NOMO-1 treated with DMSO at 0.1 percent for 48 hours (cell line): ENCODE data around the gene SLC4A5.
"Not testable (repeated sequence)": the region's sequence is repeated elsewhere in the genome, so short reads cannot be mapped to it uniquely, and the experiment has no call there.

ENCODE experiments used
- DNase-seq: peaks from one replicate; lab custom pipeline; 2025; ENCODE audit not compliant: unreplicated experiment; lab: John Stamatoyannopoulos, UW

The SLC4A5 gene

GRCh38 chr2:74366036-74366435 is 22.8 kb upstream of the SLC4A5 start:
- DNase-seq = no peak

- no peak for DNase-seq
Measured at GRCh38 chr2:74364533-74365505, 21.6 kb upstream of the SLC4A5 start.

GRCh38 chr2:74361327-74361726 is 18.1 kb upstream of the SLC4A5 start:
- DNase-seq = no peak

GRCh38 chr2:74357627-74358026 is 14.4 kb upstream of the SLC4A5 start:
- DNase-seq = no peak

- DNase-seq = no peak
Measured at GRCh38 chr2:74349889-74350288, 6.7 kb upstream of the SLC4A5 start.

GRCh38 chr2:74347742-74348141 is 4.5 kb upstream of the SLC4A5 start:
- no peak for DNase-seq

- DNase-seq = no peak
Measured at GRCh38 chr2:74347303-74347702, 4.1 kb upstream of the SLC4A5 start.

GRCh38 chr2:74345272-74345943 is 2.2 kb upstream of the SLC4A5 start:
- DNase-seq = no peak

- not testable (repeated sequence) for DNase-seq
Measured at GRCh38 chr2:74336227-74336626, 7.0 kb downstream of the SLC4A5 start.

GRCh38 chr2:74334931-74335333 is 8.3 kb downstream of the SLC4A5 start:
- DNase-seq = peak; percentile 22

- no peak for DNase-seq
Measured at GRCh38 chr2:74333896-74334586, 9.2 kb downstream of the SLC4A5 start.

- DNase-seq = no peak
Measured at GRCh38 chr2:74333175-74333574, 10.0 kb downstream of the SLC4A5 start.

GRCh38 chr2:74332550-74333174 is 10.6 kb downstream of the SLC4A5 start:
- no peak for DNase-seq

GRCh38 chr2:74328573-74328972 is 14.6 kb downstream of the SLC4A5 start:
- DNase-seq = no peak

GRCh38 chr2:74328074-74328473 is 15.1 kb downstream of the SLC4A5 start:
- DNase-seq = no peak

GRCh38 chr2:74327627-74328026 is 15.6 kb downstream of the SLC4A5 start:
- DNase-seq = no peak

- no peak for DNase-seq
Measured at GRCh38 chr2:74327199-74327598, 16.0 kb downstream of the SLC4A5 start.

- no peak for DNase-seq
Measured at GRCh38 chr2:74325815-74326214, 17.4 kb downstream of the SLC4A5 start.

GRCh38 chr2:74321737-74322136 is 21.5 kb downstream of the SLC4A5 start:
- DNase-seq = no peak

- DNase-seq = no peak
Measured at GRCh38 chr2:74317701-74318100, 25.5 kb downstream of the SLC4A5 start.

- DNase-seq = no peak
Measured at GRCh38 chr2:74316627-74317295, 26.5 kb downstream of the SLC4A5 start.
